ENCODE data around the gene GSTK1.

Gene GSTK1

GRCh38 chr7:143316492-143316891, 53.3 kb downstream of the GSTK1 start:
- WGBS, 2 experiments (ENCODE audit: insufficient coverage in 2 of 2) = 93 to 100% methylated on average over 1 to 3 of the region's 4 CpGs
- H3K4me1 ChIP-seq (ENCODE audit: control insufficient read depth, insufficient read depth, low read length, poor library complexity, severe bottlenecking) = no peaks in the 10 kb centered on the region
- H3K9me3 ChIP-seq (ENCODE audit: control insufficient read depth, low read length) = no peaks in the 10 kb centered on the region
- peaks cover 3% of the 10 kb centered on the region for H3K36me3 ChIP-seq (ENCODE audit: control insufficient read depth, insufficient read depth, low read length)
- no peak overlapping the region for H3K4me3 ChIP-seq (ENCODE audit: extremely low read depth, insufficient read depth, low read length, poor library complexity, severe bottlenecking)
- H3K27ac ChIP-seq (ENCODE audit: low read depth, low read length, severe bottlenecking) = no peak overlapping the region

GRCh38 chr7:143318661-143319060, 55.4 kb downstream of the GSTK1 start:
- Histone ChIP-seq H3K36me3 (ENCODE audit: control insufficient read depth, insufficient read depth, low read length) (peaks cover under 1% of the 10 kb centered on the region), H3K27ac (ENCODE audit: low read depth, low read length, severe bottlenecking) (no peak overlapping the region), H3K4me1 (ENCODE audit: control insufficient read depth, insufficient read depth, low read length, poor library complexity, severe bottlenecking) (no peaks in the 10 kb centered on the region), H3K9me3 (ENCODE audit: control insufficient read depth, low read length) (no peaks in the 10 kb centered on the region), H3K4me3 (ENCODE audit: extremely low read depth, insufficient read depth, low read length, poor library complexity, severe bottlenecking) (no peak overlapping the region)
- WGBS, 2 experiments (ENCODE audit: insufficient coverage in 2 of 2) = 91 to 92% methylated on average over 4 to 5 of the region's 5 CpGs

Data from mesodermal cell (in vitro differentiated cells).